Kidney (tissue), 14 donors: ENCODE results near the gene MYG1. TPM values are rescaled to one million over a fixed set of nuclear protein-coding genes. Genes with fewer than 3 reads are reported as not detected.

Source experiments
- DNase-seq, 5 donors: peaks; one replicate each; pipeline ENCODE4 v3.0.0-alpha.2; 2013 to 2020
- FAIRE-seq: peaks from 2 replicates; lab custom pipeline; 2012; peaks lifted over from hg19 to GRCh38; lab: Jason Lieb, UNC
- H3K27ac ChIP-seq, 2 donors: one replicate each; pipeline ENCODE4 v1.7.0; 2013; ENCODE audit warnings: low read depth in 2 of 2, low read length in 2 of 2, inconsistent platforms in 1 of 2
- H3K27me3 ChIP-seq: one replicate; pipeline ENCODE4 v1.7.1; 2013; ENCODE audit warnings: low read length, inconsistent platforms; ENCODE audit not compliant: control insufficient read depth, insufficient read depth
- H3K36me3 ChIP-seq, 3 donors: one replicate each; pipeline versions ENCODE4 v1.7.0 to v1.7.1; 2013; ENCODE audit warnings: low read length in 3 of 3, control low read depth in 1 of 3, inconsistent platforms in 1 of 3; ENCODE audit not compliant: insufficient read depth in 3 of 3, control insufficient read depth in 2 of 3
- H3K4me1 ChIP-seq, 3 donors: one replicate each; pipeline versions ENCODE4 v1.7.0 to v1.7.1; 2013; ENCODE audit warnings: low read length in 3 of 3, inconsistent platforms in 1 of 3, low read depth in 1 of 3; ENCODE audit not compliant: control insufficient read depth in 2 of 3, insufficient read depth in 2 of 3
- H3K4me3 ChIP-seq, 3 donors: one replicate each; pipeline versions ENCODE4 v1.7.0 to v1.8.1; 2013; ENCODE audit warnings: low read length in 3 of 3, control low read depth in 1 of 3, inconsistent platforms in 1 of 3
- H3K9ac ChIP-seq, 3 donors: one replicate each; pipeline versions ENCODE4 v1.7.0 to v1.7.1; 2013; ENCODE audit warnings: low read length in 3 of 3, control low read depth in 1 of 3, inconsistent platforms in 1 of 3
- H3K9me3 ChIP-seq, 3 donors: one replicate each; pipeline versions ENCODE4 v1.7.0 to v1.7.1; 2013; ENCODE audit warnings: low read length in 3 of 3, control low read depth in 1 of 3, inconsistent platforms in 1 of 3; ENCODE audit not compliant: control insufficient read depth in 2 of 3, insufficient read depth in 1 of 3
- CTCF ChIP-seq: IDR thresholded peaks from 3 replicates; pipeline ENCODE4 v1.5.1; 2012; ENCODE audit warnings: mild to moderate bottlenecking, moderate library complexity, borderline replicate concordance; ENCODE audit not compliant: insufficient read depth; ENCODE audit errors: extremely low read depth
- intact Hi-C: fragments of 100-400 bp; cut with DNase I; formaldehyde crosslinking; loops from one replicate; pipeline ENCODE4 v1.11.1; 2022
- polyA plus RNA-seq: library from polyadenylated mRNA; stranded (reverse); fragments of 350-450 nt; fragmentation: Illumina TruSeq; extraction: RNeasy Lipid Tissue Mini Kit (QIAGEN cat#74804); gene quantifications from one replicate; pipeline ENCODE4 v1.2.3, GENCODE V29; 2014; ENCODE audit warnings: low read depth, low replicate concordance; ENCODE audit not compliant: insufficient read depth
- total RNA-seq: library from RNA; stranded (reverse); fragmentation: NEBNext Ultra II Directional; extraction: Animal tissue kit (Norgen Biotek cat#: 25700); gene quantifications from one replicate; pipeline ENCODE4 v1.2.1, GENCODE V29; 2021
- donor health status: control.
- donor health status: control.
- donor health status: control.
- donor health status: control.
- donor health status: control.
- donor health status: DM: yes; HTN: yes; CAD: no.
- donor health status: Normal renal cell carcinoma (clear cell type).

Gene MYG1
- total and polyA plus RNA-seq, 2 donors from 2014 or later = 49.0 to 105 TPM

GRCh38 chr12:53344824-53345485, 45.5 kb downstream of the MYG1 start:
- H3K9me3 ChIP-seq = no peaks in the 10 kb centered on the region
- H3K27ac ChIP-seq = peak overlapping the region; percentile 29 to 72
- H3K36me3 ChIP-seq = no peaks in the 10 kb centered on the region
- intact Hi-C loops = no loop called here
- H3K4me3 ChIP-seq = peak overlapping the region; percentile 80 to 82 (median 81)
- peak; percentile 61 for TF ChIP-seq CTCF
- H3K9ac ChIP-seq = peak overlapping the region; percentile 73 to 80 (median 73)
- FAIRE-seq = no peak
- H3K27me3 ChIP-seq = no peaks in the 10 kb centered on the region
- H3K4me1 ChIP-seq = peaks cover 0 to 12% (median 0%) of the 10 kb centered on the region in 3 donors
- DNase-seq = peak; percentile 88 to 95 (median 92)

- DNase-seq = peak in 4 of 5 donors; percentile 29 to 89 (median 64)
- Histone ChIP-seq H3K36me3 (no peaks in the 10 kb centered on the region), H3K4me3 (peak overlapping the region in 1 of 3 donors; percentile 81), H3K9me3 (no peaks in the 10 kb centered on the region), H3K9ac (no peak overlapping the region), H3K27me3 (no peaks in the 10 kb centered on the region), H3K27ac (peak overlapping the region; percentile 29 to 72), H3K4me1 (peaks cover 0 to 12% (median 0%) of the 10 kb centered on the region in 3 donors)
- intact Hi-C loops = no loop called here
- TF ChIP-seq CTCF = no peak
- no peak for FAIRE-seq
Measured at GRCh38 chr12:53345486-53346188, 46.1 kb downstream of the MYG1 start.

- Histone ChIP-seq H3K4me3 (no peak overlapping the region), H3K9ac (no peak overlapping the region), H3K9me3 (no peaks in the 10 kb centered on the region), H3K27me3 (no peaks in the 10 kb centered on the region), H3K36me3 (no peaks in the 10 kb centered on the region), H3K27ac (no peak overlapping the region), H3K4me1 (peaks cover 0 to 12% (median 0%) of the 10 kb centered on the region in 3 donors)
- intact Hi-C loops = no loop called here
- no peak for TF ChIP-seq CTCF
- DNase-seq = no peak
- FAIRE-seq = no peak
Measured at GRCh38 chr12:53346491-53346890, 47.0 kb downstream of the MYG1 start.
